HEK293 (cell line): ENCODE measurements around the gene ARL14EP.

Experiments used
- CTCF ChIA-PET: fragments of 350-600 bp; formaldehyde crosslinking; extraction: SDS; loops from one replicate; lab custom pipeline; 2021; ENCODE audit warnings: antibody characterized with exemption; lab: Yijun Ruan, JAX
- POLR2A ChIA-PET: fragments of 300-600 bp; formaldehyde crosslinking; extraction: SDS; loops from one replicate; lab custom pipeline; 2020; ENCODE audit warnings: antibody characterized with exemption, inconsistent platforms; lab: Yijun Ruan, JAX
- H3K27ac ChIP-seq: fragments of 200-500 bp; sonication (Bioruptor generic); 2 replicates; pipeline ENCODE4 v1.5.1; 2014; ENCODE audit warnings: low read depth, low read length, control low read depth, inconsistent platforms; ENCODE audit errors: extremely low read depth
- H3K36me3 ChIP-seq, 2 experiments: fragments of 200-500 bp in 1 of 2; sonication (Bioruptor generic) in 1 of 2; 1 replicate in 1 of 2; 2 replicates in 1 of 2; pipeline ENCODE4 v1.5.1; 2014 to 2017; ENCODE audit warnings: inconsistent platforms in 2 of 2, low read length in 2 of 2; ENCODE audit not compliant: control insufficient read depth in 2 of 2, insufficient read depth in 1 of 2
- H3K4me1 ChIP-seq: fragments of 200-500 bp; sonication (Bioruptor generic); 2 replicates; pipeline ENCODE4 v1.5.1; 2014; ENCODE audit warnings: mild to moderate bottlenecking, low read length, inconsistent platforms; ENCODE audit not compliant: control insufficient read depth, insufficient read depth
- H3K4me3 ChIP-seq: 2 replicates; pipeline ENCODE4 v1.5.1; 2011; ENCODE audit warnings: low read depth, mild to moderate bottlenecking, control low read depth, low read length, moderate library complexity
- H3K9me3 ChIP-seq: fragments of 200-500 bp; sonication (Bioruptor generic); 2 replicates; pipeline ENCODE4 v1.5.1; 2014; ENCODE audit warnings: low read depth, low read length, inconsistent platforms; ENCODE audit not compliant: control insufficient read depth, insufficient read depth
- CTCF ChIP-seq: fragments of 450-650 bp; formaldehyde crosslinking; IDR thresholded peaks from 2 replicates; pipeline ENCODE4 v1.5.1; 2016; ENCODE audit warnings: missing biosample characterization, missing genetic modification characterization
- GLIS1 ChIP-seq: fragments of 450-650 bp; formaldehyde crosslinking; IDR thresholded peaks from 2 replicates; pipeline ENCODE4 v1.5.1; 2016; ENCODE audit warnings: missing biosample characterization, missing genetic modification characterization
- GLIS2 ChIP-seq: fragments of 450-650 bp; formaldehyde crosslinking; IDR thresholded peaks from 2 replicates; pipeline ENCODE4 v1.5.1; 2016; ENCODE audit warnings: missing biosample characterization, missing genetic modification characterization
- IKZF3 ChIP-seq: fragments of 450-650 bp; IDR thresholded peaks from 2 replicates; pipeline ENCODE4 v1.5.0; 2018; ENCODE audit warnings: missing biosample characterization, mild to moderate bottlenecking, missing genetic modification characterization, moderate library complexity
- KLF9 ChIP-seq: fragments of 450-650 bp; formaldehyde crosslinking; IDR thresholded peaks from 2 replicates; pipeline ENCODE4 v1.5.1; 2016; ENCODE audit warnings: missing biosample characterization, missing genetic modification characterization, low read depth
- RBAK ChIP-seq: fragments of 450-650 bp; formaldehyde crosslinking; IDR thresholded peaks from 2 replicates; pipeline ENCODE4 v1.5.1; 2016; ENCODE audit warnings: missing biosample characterization, missing genetic modification characterization
- SP7 ChIP-seq: fragments of 450-650 bp; formaldehyde crosslinking; IDR thresholded peaks from 2 replicates; pipeline ENCODE4 v1.5.1; 2016; ENCODE audit warnings: missing biosample characterization, missing genetic modification characterization
- ZBTB17 ChIP-seq: fragments of 450-650 bp; formaldehyde crosslinking; IDR thresholded peaks from 2 replicates; pipeline ENCODE4 v1.5.1; 2016; ENCODE audit warnings: missing biosample characterization, missing genetic modification characterization
- ZBTB48 ChIP-seq: fragments of 450-650 bp; formaldehyde crosslinking; IDR thresholded peaks from 2 replicates; pipeline ENCODE4 v1.5.1; 2016; ENCODE audit warnings: missing biosample characterization, missing genetic modification characterization
- ZNF138 ChIP-seq: fragments of 450-650 bp; formaldehyde crosslinking; IDR thresholded peaks from 2 replicates; pipeline ENCODE4 v1.5.1; 2016; ENCODE audit warnings: missing biosample characterization, missing genetic modification characterization, borderline replicate concordance
- ZNF146 ChIP-seq: fragments of 450-650 bp; formaldehyde crosslinking; IDR thresholded peaks from 2 replicates; pipeline ENCODE4 v1.5.1; 2016; ENCODE audit warnings: missing biosample characterization, missing genetic modification characterization
- ZNF169 ChIP-seq: fragments of 450-650 bp; formaldehyde crosslinking; IDR thresholded peaks from 2 replicates; pipeline ENCODE4 v1.5.1; 2016; ENCODE audit warnings: missing biosample characterization, missing genetic modification characterization
- ZNF214 ChIP-seq: fragments of 450-650 bp; formaldehyde crosslinking; IDR thresholded peaks from 2 replicates; pipeline ENCODE4 v1.5.1; 2017; ENCODE audit warnings: missing biosample characterization, mild to moderate bottlenecking, missing genetic modification characterization, borderline replicate concordance
- ZNF223 ChIP-seq: fragments of 450-650 bp; formaldehyde crosslinking; IDR thresholded peaks from 2 replicates; pipeline ENCODE4 v1.5.1; 2016; ENCODE audit warnings: missing biosample characterization, missing genetic modification characterization
- ZNF239 ChIP-seq: fragments of 450-650 bp; formaldehyde crosslinking; IDR thresholded peaks from 2 replicates; pipeline ENCODE4 v1.5.1; 2016; ENCODE audit warnings: missing biosample characterization, missing genetic modification characterization
- ZNF274 ChIP-seq, 2 experiments: fragments of 200-500 bp in 1 of 2; fragments of 450-650 bp in 1 of 2; sonication (Bioruptor generic) in 1 of 2; formaldehyde crosslinking in 1 of 2; IDR thresholded peaks; 2 replicates each; pipeline versions ENCODE4 v1.5.1 to v1.6.1; 2014 to 2016; ENCODE audit warnings: borderline replicate concordance in 1 of 2, inconsistent platforms in 1 of 2, low read length in 1 of 2, missing biosample characterization in 1 of 2, missing genetic modification characterization in 1 of 2
- ZNF501 ChIP-seq: fragments of 450-650 bp; formaldehyde crosslinking; IDR thresholded peaks from 2 replicates; pipeline ENCODE4 v1.5.1; 2016; ENCODE audit warnings: missing biosample characterization, missing genetic modification characterization
- ZNF561 ChIP-seq: fragments of 450-650 bp; IDR thresholded peaks from 2 replicates; pipeline ENCODE4 v1.5.1; 2018; ENCODE audit warnings: missing biosample characterization, missing genetic modification characterization, borderline replicate concordance
- ZNF664 ChIP-seq: fragments of 450-650 bp; formaldehyde crosslinking; IDR thresholded peaks from 2 replicates; pipeline ENCODE4 v1.5.1; 2016; ENCODE audit warnings: missing biosample characterization, missing genetic modification characterization
- ZNF776 ChIP-seq: fragments of 450-650 bp; formaldehyde crosslinking; IDR thresholded peaks from 2 replicates; pipeline ENCODE4 v1.5.0; 2017; ENCODE audit warnings: missing biosample characterization, missing genetic modification characterization, borderline replicate concordance
- ZNF777 ChIP-seq: fragments of 450-650 bp; formaldehyde crosslinking; IDR thresholded peaks from 2 replicates; pipeline ENCODE4 v1.5.1; 2017; ENCODE audit warnings: missing biosample characterization, missing genetic modification characterization, borderline replicate concordance
- ZSCAN16 ChIP-seq: fragments of 450-650 bp; formaldehyde crosslinking; IDR thresholded peaks from 2 replicates; pipeline ENCODE4 v1.5.1; 2016; ENCODE audit warnings: missing biosample characterization, missing genetic modification characterization
- ZSCAN23 ChIP-seq: fragments of 450-650 bp; formaldehyde crosslinking; IDR thresholded peaks from 2 replicates; pipeline ENCODE4 v1.5.1; 2016; ENCODE audit warnings: missing biosample characterization, missing genetic modification characterization
- ZSCAN30 ChIP-seq: fragments of 450-650 bp; IDR thresholded peaks from 2 replicates; pipeline ENCODE4 v1.5.1; 2018; ENCODE audit warnings: missing biosample characterization, mild to moderate bottlenecking, missing genetic modification characterization, moderate library complexity
- ZSCAN4 ChIP-seq: fragments of 450-650 bp; formaldehyde crosslinking; IDR thresholded peaks from 2 replicates; pipeline ENCODE4 v1.5.1; 2017; ENCODE audit warnings: missing biosample characterization, missing genetic modification characterization

Gene ARL14EP

GRCh38 chr11:30292545-30292944, 30.4 kb upstream of the ARL14EP start (continued):
- TF ChIP-seq ZNF274 (IDR thresholded peaks at IDR 0.05; ENCODE audit: low read length), result no peak
- no peak for TF ChIP-seq ZNF274 (tag by site-specific recombination; IDR thresholded peaks at IDR 0.05; ENCODE audit: borderline replicate concordance)
- TF ChIP-seq ZSCAN23 (tag by site-specific recombination), result no peak
- TF ChIP-seq ZSCAN4 (tag by site-specific recombination), result no peak
- no peak for TF ChIP-seq ZNF138
- no peak for TF ChIP-seq ZNF223 (tag by site-specific recombination)
- TF ChIP-seq ZNF214 (tag by site-specific recombination), result no peak
- no peak for TF ChIP-seq IKZF3
- TF ChIP-seq ZNF561, result no peak
- no peak for TF ChIP-seq ZBTB48 (tag by site-specific recombination)
- no peak for TF ChIP-seq ZSCAN16 (tag by site-specific recombination)
- no peak for TF ChIP-seq ZNF239
- no peak for TF ChIP-seq KLF9 (tag by site-specific recombination)
- TF ChIP-seq, all 188 proteins: peak for 0

GRCh38 chr11:30295178-30295885, 27.6 kb upstream of the ARL14EP start:
- H3K4me1 ChIP-seq, result no peaks in the 10 kb centered on the region
- no peaks in the 10 kb centered on the region for H3K36me3 ChIP-seq
- no peak overlapping the region for H3K4me3 ChIP-seq
- POLR2A ChIA-PET, result no interaction called here
- no peaks in the 10 kb centered on the region for H3K9me3 ChIP-seq
- CTCF ChIA-PET, result interaction anchor here (0.6 kb wide), 1 partner anchor 374 kb away, joined by 3 read pairs; no protein-coding TSS in a partner anchor
- no peak overlapping the region for H3K27ac ChIP-seq
- TF ChIP-seq SP7 (tag by site-specific recombination) (no peak), ZNF561 (no peak), ZNF146 (no peak), ZNF501 (tag by site-specific recombination) (no peak)

- no peak overlapping the region for H3K27ac ChIP-seq
- H3K4me3 ChIP-seq, result no peak overlapping the region
- no peaks in the 10 kb centered on the region for H3K36me3 ChIP-seq
- no peak for TF ChIP-seq CTCF
- no peak for TF ChIP-seq ZSCAN30 (tag by site-specific recombination)
- TF ChIP-seq ZNF777, result no peak
- no peak for TF ChIP-seq GLIS1 (tag by site-specific recombination)
- TF ChIP-seq GLIS2, result no peak
- TF ChIP-seq ZBTB17 (tag by site-specific recombination), result no peak
- no peak for TF ChIP-seq ZNF169 (tag by site-specific recombination)
- TF ChIP-seq RBAK (tag by site-specific recombination), result no peak
- TF ChIP-seq ZNF664 (tag by site-specific recombination), result no peak
- TF ChIP-seq ZNF776 (tag by site-specific recombination), result no peak
- TF ChIP-seq KLF9 (tag by site-specific recombination), result no peak
- no peaks in the 10 kb centered on the region for H3K9me3 ChIP-seq
- no peaks in the 10 kb centered on the region for H3K4me1 ChIP-seq
- ChIA-PET CTCF (no interaction called here), POLR2A (no interaction called here)
Observed at GRCh38 chr11:30304620-30305019, 18.3 kb upstream of the ARL14EP start.
